Stomach (tissue), 9 donors: ENCODE data around the gene FRRS1. TPM values are rescaled to one million over a fixed set of nuclear protein-coding genes. Genes with fewer than 3 reads are reported as not detected.
A peak's percentile ranks its signal among the peaks of the same experiment; 100 is the strongest.

Experiments
- DNase-seq, 2 donors: peaks; one replicate each; pipeline versions ENCODE4 v3.0.0 to v3.0.0-alpha.2; 2013 to 2019
- H3K27ac ChIP-seq, 5 donors: fragments of 200-600 bp in 4 of 5; sonication (generic) in 4 of 5; one replicate each; pipeline ENCODE4 v1.5.1; 2013 to 2019; ENCODE audit warnings: mild to moderate bottlenecking in 1 of 5, moderate library complexity in 1 of 5
- H3K27me3 ChIP-seq, 3 donors: fragments of 200-600 bp; sonication (generic); one replicate each; pipeline ENCODE4 v1.5.1; 2017 to 2019; ENCODE audit warnings: mixed run types in 1 of 3
- H3K36me3 ChIP-seq, 4 donors: fragments of 200-600 bp; sonication (generic); 1 replicate in 3 of 4; 2 replicates in 1 of 4; pipeline ENCODE4 v1.5.1; 2016 to 2019
- H3K4me1 ChIP-seq, 4 donors: fragments of 200-600 bp; sonication (generic); one replicate each; pipeline ENCODE4 v1.5.1; 2016 to 2019
- H3K4me3 ChIP-seq, 4 donors: fragments of 200-600 bp; sonication (generic) in 3 of 4; one replicate each; pipeline ENCODE4 v1.5.1; 2016 to 2019; ENCODE audit warnings: mild to moderate bottlenecking in 1 of 4
- H3K9me3 ChIP-seq, 4 donors: fragments of 200-600 bp; sonication (generic); one replicate each; pipeline ENCODE4 v1.5.1; 2016 to 2019
- CTCF ChIP-seq, 7 experiments: fragments of 450-650 bp in 4 of 7; fragments of 200-600 bp in 3 of 7; sonication (generic) in 3 of 7; IDR thresholded peaks; one replicate each; pipeline ENCODE4 v1.5.1; 2016 to 2019; ENCODE audit warnings: antibody characterized with exemption in 7 of 7, control low read depth in 2 of 7, mild to moderate bottlenecking in 1 of 7
- EP300 ChIP-seq: sonication (generic); formaldehyde crosslinking; IDR thresholded peaks from one replicate; pipeline ENCODE4 v1.6.1; 2017; ENCODE audit warnings: antibody characterized with exemption
- POLR2A ChIP-seq, 4 donors: fragments of 450-650 bp; IDR thresholded peaks; one replicate each; pipeline ENCODE4 v1.6.1; 2016; ENCODE audit warnings: antibody characterized with exemption in 4 of 4, control low read depth in 2 of 4, mild to moderate bottlenecking in 1 of 4, moderate library complexity in 1 of 4
- POLR2AphosphoS5 ChIP-seq, 3 donors: sonication (generic); formaldehyde crosslinking; IDR thresholded peaks; one replicate each; pipeline ENCODE4 v1.6.1; 2016; ENCODE audit warnings: antibody characterized with exemption in 3 of 3
- WGBS, 5 donors: extraction: QIAGEN DNeasy Blood & Tissue Kit in 3 of 5; methylation state at CpG; one replicate each; pipeline versions ENCODE4 v1.1.5 to v1.1.7; 2013 to 2018; 5-methylcytosine and 5-hydroxymethylcytosine counted together
- intact Hi-C: fragments of 100-400 bp; cut with DNase I; formaldehyde crosslinking; loops from one replicate; pipeline ENCODE4 v1.15.1; 2023; ENCODE audit warnings: low total_unique reads
- polyA plus RNA-seq, 3 donors: library from polyadenylated mRNA; stranded (reverse); fragments of 200-250 nt; gene quantifications; one replicate each; pipeline ENCODE4 v1.2.3, GENCODE V29; 2013
- total RNA-seq, 5 donors: library from RNA; depleted of rRNA; stranded (reverse); fragments of >200 nt; gene quantifications; one replicate each; pipeline versions ENCODE4 v1.1.0 to v1.2.3, GENCODE V29; 2014 to 2016
- donor health status: healthy with polysubstance abuse.
- donor health status: Bipolar disorder and iron deficiency.
- donor health status: healthy.

FRRS1 gene
- total and polyA plus RNA-seq, 8 donors: 0.46 to 21.1 (median 4.0) TPM

- no peak for DNase-seq
- Histone ChIP-seq H3K4me3 (no peak overlapping the region), H3K27me3 (no peaks in the 10 kb centered on the region), H3K27ac (no peak overlapping the region), H3K36me3 (no peaks in the 10 kb centered on the region), H3K4me1 (peaks cover 0 to 6% (median 0%) of the 10 kb centered on the region in 4 donors), H3K9me3 (no peaks in the 10 kb centered on the region)
- 54 to 67% (median 61%) methylated on average over 6 of the region's 6 CpGs for WGBS, 5 donors
- TF ChIP-seq POLR2AphosphoS5 (IDR thresholded peaks at IDR 0.05) (no peak), POLR2A (IDR thresholded peaks at IDR 0.05) (no peak), CTCF (IDR thresholded peaks at IDR 0.05) (no peak), EP300 (no peak)
- intact Hi-C loops: no loop called here
Measured at GRCh38 chr1:99674115-99675064, 92.0 kb downstream of the FRRS1 start.

GRCh38 chr1:99673315-99673714, 93.1 kb downstream of the FRRS1 start:
- H3K4me1 ChIP-seq: peaks cover 0 to 6% (median 0%) of the 10 kb centered on the region in 4 donors
- intact Hi-C loops: no loop called here
- 81 to 90% (median 85%) methylated on average over 4 to 5 of the region's 5 CpGs for WGBS, 5 donors

GRCh38 chr1:99672530-99673213, 93.8 kb downstream of the FRRS1 start:
- peaks cover 0 to 6% (median 0%) of the 10 kb centered on the region in 4 donors for H3K4me1 ChIP-seq
- WGBS, 5 donors: 46 to 66% (median 48%) methylated on average over 6 of the region's 6 CpGs
- no peaks in the 10 kb centered on the region for H3K36me3 ChIP-seq
- intact Hi-C loops: no loop called here
- H3K27me3 ChIP-seq: no peaks in the 10 kb centered on the region
- TF ChIP-seq POLR2AphosphoS5 (IDR thresholded peaks at IDR 0.05) (no peak), CTCF (IDR thresholded peaks at IDR 0.05) (no peak), POLR2A (IDR thresholded peaks at IDR 0.05) (no peak), EP300 (no peak)
- H3K9me3 ChIP-seq: no peaks in the 10 kb centered on the region
- H3K4me3 ChIP-seq: no peak overlapping the region
- H3K27ac ChIP-seq: no peak overlapping the region
- peak in 1 of 2 donors; percentile 26 for DNase-seq

More at GRCh38 chr1:99673315-99673714, 93.1 kb downstream of the FRRS1 start:
- no peak for DNase-seq
- Histone ChIP-seq H3K36me3 (no peaks in the 10 kb centered on the region), H3K9me3 (no peaks in the 10 kb centered on the region), H3K27me3 (no peaks in the 10 kb centered on the region), H3K4me3 (no peak overlapping the region), H3K27ac (no peak overlapping the region)
- TF ChIP-seq POLR2AphosphoS5 (IDR thresholded peaks at IDR 0.05) (no peak), POLR2A (IDR thresholded peaks at IDR 0.05) (no peak), EP300 (no peak), CTCF (IDR thresholded peaks at IDR 0.05) (no peak)

- DNase-seq: no peak
- peaks cover 0 to 6% (median 0%) of the 10 kb centered on the region in 4 donors for H3K4me1 ChIP-seq
- H3K27ac ChIP-seq: no peak overlapping the region
- 73 to 87% (median 76%) methylated on average over 4 of the region's 4 CpGs for WGBS, 5 donors
- no peak overlapping the region for H3K4me3 ChIP-seq
- TF ChIP-seq CTCF (IDR thresholded peaks at IDR 0.05) (no peak), POLR2AphosphoS5 (IDR thresholded peaks at IDR 0.05) (no peak), POLR2A (IDR thresholded peaks at IDR 0.05) (no peak), EP300 (no peak)
- H3K27me3 ChIP-seq: no peaks in the 10 kb centered on the region
- no peaks in the 10 kb centered on the region for H3K9me3 ChIP-seq
- no peaks in the 10 kb centered on the region for H3K36me3 ChIP-seq
- intact Hi-C loops: no loop called here
Measured at GRCh38 chr1:99672038-99672437, 94.4 kb downstream of the FRRS1 start.
